NB4 (cell line): ENCODE data around the gene RNASEH2C.
"Not testable (repeated sequence)": the region's sequence is repeated elsewhere in the genome, so short reads cannot be mapped to it uniquely, and the experiment has no call there.

Experiments
- DNase-seq: peaks from one replicate; pipeline ENCODE4 v3.0.0; 2010; ENCODE audit warnings: low read depth
- H3K4me3 ChIP-seq: one replicate; pipeline ENCODE4 v1.5.1; 2011; ENCODE audit warnings: mild to moderate bottlenecking, low read depth, low read length, moderate library complexity
- MYC ChIP-seq: IDR thresholded peaks from 2 replicates; pipeline ENCODE4 v1.6.1; 2011; ENCODE audit warnings: low read depth, low read length
- POLR2A ChIP-seq: IDR thresholded peaks from 2 replicates; pipeline ENCODE4 v1.6.1; 2011; ENCODE audit warnings: mild to moderate bottlenecking; ENCODE audit not compliant: insufficient read length; ENCODE audit errors: extremely low read depth
- TF ChIP-seq, protein P1 (sequence below): IDR thresholded peaks from one replicate; pipeline ENCODE4 v1.5.1; 2012; ENCODE audit warnings: low read depth, low read length
- TF ChIP-seq, protein P2 (sequence below): IDR thresholded peaks from 2 replicates; pipeline ENCODE4 v1.6.1; 2011; ENCODE audit warnings: low read depth, low read length

Gene RNASEH2C

DNA sequence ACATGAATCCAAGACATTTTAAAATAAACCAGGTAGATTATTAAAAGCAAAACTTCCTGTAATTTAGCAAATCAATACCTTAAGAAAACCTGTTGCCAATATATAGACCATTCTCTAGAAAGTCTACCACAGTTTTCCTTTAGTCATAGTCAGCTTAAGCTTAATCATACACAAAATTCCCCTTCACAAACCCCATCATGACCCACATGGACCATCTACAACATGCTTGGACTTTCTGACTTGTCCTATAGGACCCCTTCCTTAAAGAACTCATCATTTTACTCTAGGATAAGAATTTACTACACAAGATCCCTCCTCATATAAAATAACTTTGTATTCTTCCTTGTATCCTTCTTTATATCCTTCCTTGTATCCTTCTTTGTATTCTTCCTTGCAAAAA, 16.2 kb upstream of the RNASEH2C start:
- no peak overlapping the region for H3K4me3 ChIP-seq
- no peak for DNase-seq
- TF ChIP-seq POLR2A (no peak), MYC (no peak)
- TF ChIP-seq, protein P1, sequence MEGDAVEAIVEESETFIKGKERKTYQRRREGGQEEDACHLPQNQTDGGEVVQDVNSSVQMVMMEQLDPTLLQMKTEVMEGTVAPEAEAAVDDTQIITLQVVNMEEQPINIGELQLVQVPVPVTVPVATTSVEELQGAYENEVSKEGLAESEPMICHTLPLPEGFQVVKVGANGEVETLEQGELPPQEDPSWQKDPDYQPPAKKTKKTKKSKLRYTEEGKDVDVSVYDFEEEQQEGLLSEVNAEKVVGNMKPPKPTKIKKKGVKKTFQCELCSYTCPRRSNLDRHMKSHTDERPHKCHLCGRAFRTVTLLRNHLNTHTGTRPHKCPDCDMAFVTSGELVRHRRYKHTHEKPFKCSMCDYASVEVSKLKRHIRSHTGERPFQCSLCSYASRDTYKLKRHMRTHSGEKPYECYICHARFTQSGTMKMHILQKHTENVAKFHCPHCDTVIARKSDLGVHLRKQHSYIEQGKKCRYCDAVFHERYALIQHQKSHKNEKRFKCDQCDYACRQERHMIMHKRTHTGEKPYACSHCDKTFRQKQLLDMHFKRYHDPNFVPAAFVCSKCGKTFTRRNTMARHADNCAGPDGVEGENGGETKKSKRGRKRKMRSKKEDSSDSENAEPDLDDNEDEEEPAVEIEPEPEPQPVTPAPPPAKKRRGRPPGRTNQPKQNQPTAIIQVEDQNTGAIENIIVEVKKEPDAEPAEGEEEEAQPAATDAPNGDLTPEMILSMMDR = no peak
- TF ChIP-seq, protein P2, sequence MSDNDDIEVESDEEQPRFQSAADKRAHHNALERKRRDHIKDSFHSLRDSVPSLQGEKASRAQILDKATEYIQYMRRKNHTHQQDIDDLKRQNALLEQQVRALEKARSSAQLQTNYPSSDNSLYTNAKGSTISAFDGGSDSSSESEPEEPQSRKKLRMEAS = no peak

DNA sequence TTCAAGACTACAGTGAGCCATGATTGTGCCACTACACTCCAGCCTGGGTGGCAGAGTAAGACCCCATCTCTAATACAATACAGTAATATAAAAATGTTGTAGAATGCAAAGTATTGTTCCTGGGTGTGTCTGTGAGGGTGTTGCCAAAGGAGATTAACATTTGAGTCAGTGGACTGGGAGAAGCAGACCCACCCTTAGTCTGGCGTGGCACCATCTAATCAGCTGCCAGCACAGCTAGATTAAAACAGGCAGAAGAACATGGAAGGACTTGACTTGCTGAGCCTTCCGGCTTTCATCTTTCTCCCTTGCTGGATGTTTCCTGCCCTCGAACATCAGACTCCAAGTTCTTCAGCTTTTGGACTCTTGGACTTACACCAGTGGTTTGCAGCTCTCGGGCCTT, 14.5 kb upstream of the RNASEH2C start:
- not testable (repeated sequence) for DNase-seq, H3K4me3 ChIP-seq

DNA sequence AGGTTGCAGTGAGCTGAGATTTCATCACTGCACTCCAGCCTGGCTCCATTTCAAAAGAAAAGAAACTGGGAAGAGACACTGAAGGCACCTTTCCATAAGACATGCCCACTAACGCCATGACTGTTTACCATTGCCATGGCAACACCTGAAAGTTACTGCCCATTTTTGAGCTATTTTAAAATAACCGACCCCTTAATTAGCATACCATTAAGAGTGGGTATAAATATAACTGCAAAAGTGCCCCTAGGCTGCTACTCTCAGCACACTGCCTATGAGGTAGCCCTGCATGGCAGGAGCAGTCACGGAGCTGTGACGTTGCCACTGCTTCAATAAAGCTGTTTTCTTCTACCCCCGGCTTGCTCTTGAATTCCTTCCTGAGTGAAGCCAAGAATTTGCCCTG, 9.9 kb upstream of the RNASEH2C start:
- TF ChIP-seq POLR2A = no peak
- TF ChIP-seq, protein P1 = no peak
- TF ChIP-seq, protein P2 = no peak
- TF ChIP-seq MYC = no peak
- no peak overlapping the region for H3K4me3 ChIP-seq
- DNase-seq = no peak

DNA sequence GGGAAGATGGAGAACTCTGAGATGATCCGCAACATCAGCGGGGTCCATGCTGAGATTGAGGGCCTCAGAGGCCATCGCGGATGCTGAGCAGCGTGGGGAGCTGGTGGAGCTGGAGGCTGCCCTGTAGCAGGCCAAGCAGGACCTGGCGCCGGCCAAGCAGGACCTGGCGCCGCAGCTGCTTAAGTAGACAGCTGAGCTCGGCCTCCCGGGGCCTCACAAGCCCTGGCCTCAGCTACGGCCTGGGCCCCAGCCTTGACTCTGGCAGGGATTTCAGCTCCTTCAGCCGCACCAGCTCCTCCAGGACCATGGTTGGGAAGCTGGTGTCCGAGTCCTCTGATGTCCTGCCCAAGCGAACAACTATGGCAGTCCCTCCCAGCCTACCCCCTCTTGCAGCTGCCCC, 7.3 kb upstream of the RNASEH2C start:
- H3K4me3 ChIP-seq = no peak overlapping the region
- no peak for DNase-seq
- TF ChIP-seq POLR2A (no peak), MYC (no peak)
- TF ChIP-seq, protein P2 = no peak
- TF ChIP-seq, protein P1 = no peak

DNA sequence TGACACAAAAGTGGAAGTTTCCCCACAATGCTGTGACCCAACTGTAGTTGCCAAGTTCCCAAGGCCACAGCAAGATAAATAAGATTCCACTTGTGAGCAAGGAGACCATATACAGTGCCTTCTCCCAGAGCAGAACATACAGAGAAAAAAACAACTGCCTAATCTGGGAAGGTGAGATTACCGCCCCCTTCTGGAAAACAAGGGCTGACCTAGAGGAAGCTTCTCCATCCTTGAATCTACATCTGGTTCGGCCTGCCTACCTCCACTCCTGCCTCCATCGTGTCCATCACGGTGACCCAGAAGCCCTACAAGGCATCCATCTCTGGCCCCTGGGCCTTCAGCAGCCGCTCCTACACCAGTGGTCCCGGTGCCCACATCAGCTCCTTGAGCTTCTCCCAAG, 6.1 kb upstream of the RNASEH2C start:
- DNase-seq = peak; percentile 16
- H3K4me3 ChIP-seq = no peak overlapping the region
- TF ChIP-seq, protein P1 = peak; percentile 16
- TF ChIP-seq MYC = no peak
- no peak for TF ChIP-seq POLR2A

DNA sequence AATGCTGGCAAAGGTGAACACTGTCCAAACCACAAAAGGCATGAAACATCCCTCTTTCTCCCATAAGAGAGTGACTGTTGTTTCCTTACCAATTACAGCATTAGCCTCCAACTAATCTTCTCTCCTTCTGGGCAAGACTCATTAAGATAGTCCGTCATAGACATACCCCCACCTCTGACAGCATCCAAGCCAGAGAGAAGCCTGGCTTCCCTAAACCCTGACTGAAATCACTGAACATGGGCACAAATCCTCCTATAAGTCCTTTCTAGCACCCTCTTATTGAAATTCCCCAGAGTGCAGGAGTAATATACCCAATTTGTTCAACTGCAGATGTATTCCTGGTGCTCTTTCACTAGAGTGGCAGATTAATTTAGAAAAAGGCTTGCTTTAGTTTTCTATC, 1.7 kb upstream of the RNASEH2C start:
- TF ChIP-seq, protein P1 = no peak
- TF ChIP-seq, protein P2 = no peak
- TF ChIP-seq POLR2A (no peak), MYC (no peak)
- no peak for DNase-seq
- no peak overlapping the region for H3K4me3 ChIP-seq

DNA sequence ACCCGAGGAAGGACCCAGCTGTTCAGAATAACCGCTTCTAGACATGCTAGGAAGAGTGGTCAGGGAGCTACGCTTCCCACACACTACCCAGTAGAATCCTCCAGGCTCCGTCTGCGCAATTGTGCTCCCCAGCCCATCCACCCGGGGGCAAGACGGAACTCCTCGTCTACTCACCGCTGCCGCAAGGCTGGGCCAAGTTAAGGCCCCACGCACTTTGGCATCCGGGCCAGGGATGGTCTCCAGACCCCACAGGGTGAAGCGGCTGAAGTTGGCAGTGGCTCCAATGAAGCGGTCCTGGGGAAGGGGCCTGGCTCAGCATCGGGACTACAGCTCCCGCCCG, 757 bp downstream of the RNASEH2C start:
- peak overlapping the region; percentile 90 for H3K4me3 ChIP-seq
- TF ChIP-seq POLR2A = no peak
- DNase-seq = peak; percentile 80
